GM21619 (cell line): ENCODE results near the gene CYP1A2.
"Not testable (repeated sequence)": the region's sequence is repeated elsewhere in the genome, so short reads cannot be mapped to it uniquely, and the experiment has no call there.

ENCODE experiments used
- ATAC-seq: cut with Tn5 transposase; IDR thresholded peaks from one replicate; pipeline ENCODE4 v1.9.1; 2021; ENCODE audit not compliant: unreplicated experiment

CYP1A2 gene, protein sequence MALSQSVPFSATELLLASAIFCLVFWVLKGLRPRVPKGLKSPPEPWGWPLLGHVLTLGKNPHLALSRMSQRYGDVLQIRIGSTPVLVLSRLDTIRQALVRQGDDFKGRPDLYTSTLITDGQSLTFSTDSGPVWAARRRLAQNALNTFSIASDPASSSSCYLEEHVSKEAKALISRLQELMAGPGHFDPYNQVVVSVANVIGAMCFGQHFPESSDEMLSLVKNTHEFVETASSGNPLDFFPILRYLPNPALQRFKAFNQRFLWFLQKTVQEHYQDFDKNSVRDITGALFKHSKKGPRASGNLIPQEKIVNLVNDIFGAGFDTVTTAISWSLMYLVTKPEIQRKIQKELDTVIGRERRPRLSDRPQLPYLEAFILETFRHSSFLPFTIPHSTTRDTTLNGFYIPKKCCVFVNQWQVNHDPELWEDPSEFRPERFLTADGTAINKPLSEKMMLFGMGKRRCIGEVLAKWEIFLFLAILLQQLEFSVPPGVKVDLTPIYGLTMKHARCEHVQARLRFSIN

DNA sequence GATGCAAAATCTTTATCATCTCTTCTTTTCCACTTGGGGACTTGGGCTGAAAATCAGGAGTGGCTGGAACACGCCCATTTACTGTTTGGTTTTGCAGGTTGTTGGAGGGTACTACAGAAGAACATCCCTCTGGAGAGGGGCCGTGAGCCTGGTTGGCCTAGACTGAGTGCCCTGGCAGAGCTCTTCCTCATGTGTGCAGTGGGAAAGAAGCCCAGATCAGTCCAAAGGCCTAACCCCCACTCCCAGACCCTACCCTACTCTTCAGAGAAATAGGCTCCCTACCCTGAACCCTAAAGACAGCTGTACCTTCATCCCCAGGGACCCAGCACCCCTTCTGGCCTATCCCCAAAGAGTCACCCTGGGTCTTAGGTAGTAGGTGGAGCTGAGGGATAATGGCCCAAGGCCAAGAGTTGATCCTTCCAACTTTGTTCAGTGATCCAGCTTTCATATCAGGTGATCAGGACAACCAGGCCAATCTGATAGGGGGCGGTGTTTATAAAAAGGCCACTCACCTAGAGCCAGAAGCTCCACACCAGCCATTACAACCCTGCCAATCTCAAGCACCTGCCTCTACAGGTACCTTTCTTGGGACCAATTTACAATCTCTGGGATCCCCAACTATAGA lies at the start of gene CYP1A2:
TSS of gene CYP1A2 (plus strand) at position 524 of the 625 bp plus-strand sequence. CDS start 894 bp downstream, outside the sequence.
- no peak for ATAC-seq

DNA sequence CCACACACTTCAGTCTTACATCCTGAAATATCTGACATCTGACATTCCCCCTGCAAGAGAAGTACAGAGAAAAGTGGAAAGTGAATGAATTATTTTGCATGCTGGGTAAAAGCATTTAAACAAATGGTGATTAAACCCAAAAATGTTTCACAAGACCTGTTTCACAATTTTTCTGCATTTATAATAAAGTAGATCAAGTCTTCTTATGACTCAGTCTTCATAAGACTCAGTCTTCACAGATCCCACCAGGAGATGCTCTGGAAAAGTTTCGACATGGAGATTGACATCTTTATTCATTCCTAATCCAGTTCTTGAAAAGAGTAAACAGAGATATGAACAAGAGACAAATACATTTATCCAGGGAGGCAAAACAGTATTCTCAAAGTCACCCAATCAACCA lies 39.6 kb upstream of the CYP1A2 start:
- no peak for ATAC-seq

DNA sequence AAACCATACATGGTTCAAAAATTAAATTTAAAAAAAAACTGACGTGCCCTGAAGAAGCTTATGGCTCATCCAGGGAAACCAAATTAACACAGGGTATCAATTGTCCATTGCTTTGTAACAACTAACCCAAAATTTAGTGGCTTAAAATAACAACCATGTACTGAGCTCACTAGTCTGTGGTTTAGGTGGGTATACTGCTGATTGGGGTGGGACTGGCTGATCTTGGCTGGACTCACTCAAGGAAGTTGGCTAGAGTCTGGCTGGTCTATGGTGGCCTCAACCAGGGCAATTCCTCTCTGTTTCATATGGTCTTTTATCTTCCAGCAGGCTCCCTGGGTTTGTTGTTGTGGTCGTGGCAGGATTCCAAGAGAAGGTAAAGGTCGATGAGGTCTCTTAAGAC lies 38.8 kb upstream of the CYP1A2 start:
- ATAC-seq, result no peak

DNA sequence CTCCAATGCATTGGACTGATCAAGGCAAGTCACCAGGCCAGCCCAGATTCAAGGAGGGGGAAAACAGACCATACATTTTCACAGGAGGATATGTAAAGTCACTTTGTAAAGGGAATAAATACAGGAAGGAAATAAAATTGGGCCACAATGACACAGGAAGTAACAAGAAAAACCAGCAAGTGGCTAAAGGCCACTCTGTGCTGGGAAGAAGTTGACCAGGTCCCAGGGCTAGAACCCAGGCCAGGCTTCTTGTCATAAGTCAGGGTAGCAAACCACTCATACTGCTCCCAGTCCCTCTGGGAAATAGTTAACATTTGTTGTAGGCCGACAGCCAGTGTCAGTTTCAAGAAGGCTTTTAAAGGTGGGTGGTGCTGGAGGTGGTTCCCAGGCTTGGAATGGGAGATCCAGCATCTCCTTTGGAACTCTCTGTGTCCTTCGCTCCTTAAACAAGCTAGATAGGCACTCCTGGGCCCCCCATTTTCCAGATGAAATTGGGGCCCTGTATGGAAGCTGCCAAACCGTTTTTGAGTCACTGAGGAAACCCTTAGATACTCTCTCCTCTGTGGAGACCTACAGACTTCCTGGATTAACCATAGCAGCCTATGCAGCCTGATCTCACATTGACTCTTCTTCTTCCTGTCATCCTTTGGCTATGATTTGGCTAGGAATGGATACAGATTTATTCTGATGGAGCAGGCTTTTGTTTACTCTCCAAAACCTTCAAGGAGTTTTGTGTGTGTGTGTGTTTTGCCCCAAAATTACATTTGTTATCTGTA lies 38.1 kb upstream of the CYP1A2 start:
- ATAC-seq, result no peak

DNA sequence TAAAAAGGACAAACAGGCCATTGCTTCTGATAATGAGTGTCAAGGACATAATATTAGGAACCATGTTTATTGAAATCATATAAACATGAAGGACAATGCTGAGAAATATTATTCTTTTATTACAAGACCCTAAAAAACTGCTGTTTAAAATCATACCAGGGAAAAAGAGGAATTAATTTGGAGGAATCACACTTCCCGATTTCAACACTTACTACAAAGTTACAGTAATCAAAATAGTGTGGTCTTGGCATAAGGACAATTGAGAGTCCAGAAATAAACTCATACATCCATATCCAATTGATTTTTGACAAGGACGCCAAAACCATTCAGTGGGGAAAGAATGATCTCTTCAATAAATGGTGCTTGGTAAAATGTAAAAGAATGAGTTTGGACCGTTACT lies 36.3 kb upstream of the CYP1A2 start:
- ATAC-seq, result no peak

DNA sequence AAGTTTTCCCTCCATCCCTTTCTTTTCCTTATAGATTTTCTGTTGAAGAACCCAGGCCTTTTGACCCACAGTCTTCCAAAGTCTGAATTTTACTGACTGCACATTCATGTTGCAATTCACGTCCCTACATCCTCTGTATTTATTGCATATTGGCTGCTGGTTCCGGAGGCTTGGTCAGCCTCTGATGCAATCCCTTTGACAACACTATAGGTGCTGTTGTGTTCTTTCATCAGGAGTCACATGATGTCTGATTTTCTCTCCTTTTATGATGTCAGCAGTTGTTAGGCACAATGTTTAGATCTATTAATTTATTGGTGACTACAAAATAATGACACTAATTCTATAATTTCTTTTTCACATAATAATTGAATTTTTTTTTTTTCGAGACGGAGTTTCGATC lies 32.0 kb upstream of the CYP1A2 start:
- ATAC-seq, result no peak

DNA sequence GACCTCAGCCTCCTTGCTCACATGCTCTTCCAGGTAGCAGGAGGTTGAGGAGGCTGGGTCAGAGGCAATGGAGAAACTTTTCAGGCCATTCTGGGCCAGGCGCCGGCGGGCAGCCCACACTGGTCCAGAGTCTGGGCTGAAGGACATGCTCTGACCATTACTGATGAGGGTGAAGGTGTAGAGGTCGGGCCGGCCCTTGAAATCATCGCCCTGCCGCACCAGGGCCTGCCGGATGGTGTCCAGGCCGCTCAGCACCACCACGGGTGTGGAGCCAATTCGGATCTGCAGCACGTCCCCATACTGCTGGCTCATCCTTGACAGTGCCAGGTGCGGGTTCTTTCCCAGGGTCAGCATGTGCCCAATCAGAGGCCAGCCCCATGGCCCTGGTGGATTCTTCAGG lies 26.1 kb upstream of the CYP1A2 start:
- ATAC-seq, result no peak

DNA sequence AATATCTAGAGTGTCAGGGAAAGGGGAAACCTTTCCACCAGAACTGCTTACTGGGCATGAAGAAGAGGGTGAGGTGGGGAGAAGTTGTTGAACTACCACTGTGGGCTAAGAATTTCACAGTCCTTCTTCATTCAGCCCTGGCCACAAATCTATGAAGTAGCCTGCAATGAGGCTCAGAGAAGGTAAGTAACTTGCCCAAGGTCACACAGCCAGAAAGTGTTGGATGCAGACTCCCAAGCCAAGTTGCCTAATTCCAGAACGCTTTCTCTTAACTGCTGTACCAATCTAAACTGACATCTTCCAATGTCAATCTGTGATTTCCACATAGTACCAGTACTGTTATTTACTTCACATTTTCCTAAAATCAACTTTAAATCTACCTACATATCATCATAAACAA lies 25.5 kb upstream of the CYP1A2 start:
- no peak for ATAC-seq

DNA sequence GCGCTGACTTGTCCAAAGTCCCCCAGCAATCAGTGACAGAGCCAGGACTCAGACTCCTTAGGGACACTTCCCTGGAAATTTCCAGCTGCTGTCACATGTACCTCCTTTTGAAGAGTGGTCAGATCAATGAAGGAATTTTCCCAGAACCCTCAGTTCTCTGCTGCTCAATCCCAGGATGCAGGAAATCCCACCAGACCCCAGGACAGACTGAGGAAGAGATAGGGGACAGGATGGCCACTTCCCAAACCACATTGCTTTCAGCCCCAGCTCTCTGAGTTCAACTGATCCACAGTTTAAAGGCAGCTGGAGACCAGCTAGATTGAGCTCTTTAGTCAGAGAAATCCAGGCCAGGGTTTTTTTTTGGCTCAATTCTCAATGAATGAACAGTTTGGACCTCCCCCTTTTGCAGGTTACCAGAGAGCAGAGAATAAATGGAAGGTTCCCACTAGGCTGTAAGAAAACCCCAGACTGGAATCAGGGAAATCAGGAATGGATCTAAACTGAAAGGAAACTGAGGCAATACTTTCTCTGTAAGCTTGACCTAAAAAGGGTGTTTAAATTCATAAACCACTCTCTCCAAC lies 24.8 kb upstream of the CYP1A2 start:
- no peak for ATAC-seq

DNA sequence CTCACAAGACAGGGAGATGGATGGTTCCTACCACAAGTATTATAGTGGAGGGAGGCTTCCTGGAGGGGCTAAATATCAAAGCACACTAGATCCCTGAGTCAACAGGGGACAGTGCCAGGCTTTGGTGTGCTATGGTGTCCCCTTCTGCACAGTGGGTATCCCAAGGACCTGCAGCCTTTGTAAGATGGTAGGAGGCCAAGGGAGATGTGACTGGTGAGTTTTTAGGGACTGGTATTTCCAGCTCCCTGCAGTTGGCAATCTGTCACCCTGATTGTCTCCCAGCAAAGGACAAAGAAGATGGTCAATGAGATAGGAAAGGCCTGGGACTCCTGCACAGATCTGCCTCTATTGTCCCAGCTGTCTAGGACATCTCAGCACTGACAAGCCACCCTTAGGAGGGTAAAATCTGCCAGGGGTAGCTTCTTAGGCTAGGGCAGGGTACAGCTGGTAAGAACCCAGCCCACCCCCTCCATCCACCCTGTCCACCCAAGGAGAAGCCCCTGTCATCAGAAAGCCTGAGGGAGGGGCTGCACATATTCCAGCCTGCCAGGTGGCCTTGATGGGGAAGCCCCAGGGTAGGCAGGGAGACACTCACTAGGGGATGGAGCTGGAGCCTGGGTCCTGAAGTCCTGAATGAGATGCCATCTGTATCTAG lies 23.9 kb upstream of the CYP1A2 start:
- no peak for ATAC-seq

DNA sequence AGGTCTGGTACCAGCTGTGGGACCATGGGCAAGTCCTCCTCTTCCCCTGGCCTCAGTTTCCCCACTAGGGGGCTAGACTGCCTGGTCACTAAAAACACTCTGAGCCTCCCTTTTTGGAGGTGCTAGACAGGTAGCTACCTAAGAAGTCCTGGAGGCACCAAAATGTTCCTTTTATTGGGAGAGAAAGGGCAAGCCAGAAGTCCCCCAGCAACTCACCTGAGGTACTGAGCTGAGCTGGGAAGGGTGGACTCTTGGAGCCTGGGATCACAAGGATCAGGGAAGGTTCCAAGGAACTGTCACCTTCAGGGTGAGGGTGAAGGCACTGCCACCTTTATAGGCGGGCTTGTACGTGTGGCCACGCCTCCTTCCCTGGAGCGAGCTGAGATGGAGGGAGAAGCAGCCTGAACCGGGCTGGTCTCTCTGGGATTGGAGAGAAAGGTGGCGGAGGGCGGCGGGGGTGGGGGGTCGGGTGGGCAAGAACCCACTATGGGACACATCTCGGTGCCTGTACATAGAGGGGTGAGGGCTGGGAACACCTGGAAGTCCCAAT lies 23.3 kb upstream of the CYP1A2 start, which contains the start of gene CYP1A1:
TSS of gene CYP1A1 (minus strand) at position 304 of the 550 bp plus-strand sequence. CDS start 2,431 bp downstream, outside the sequence.
- no peak for ATAC-seq

DNA sequence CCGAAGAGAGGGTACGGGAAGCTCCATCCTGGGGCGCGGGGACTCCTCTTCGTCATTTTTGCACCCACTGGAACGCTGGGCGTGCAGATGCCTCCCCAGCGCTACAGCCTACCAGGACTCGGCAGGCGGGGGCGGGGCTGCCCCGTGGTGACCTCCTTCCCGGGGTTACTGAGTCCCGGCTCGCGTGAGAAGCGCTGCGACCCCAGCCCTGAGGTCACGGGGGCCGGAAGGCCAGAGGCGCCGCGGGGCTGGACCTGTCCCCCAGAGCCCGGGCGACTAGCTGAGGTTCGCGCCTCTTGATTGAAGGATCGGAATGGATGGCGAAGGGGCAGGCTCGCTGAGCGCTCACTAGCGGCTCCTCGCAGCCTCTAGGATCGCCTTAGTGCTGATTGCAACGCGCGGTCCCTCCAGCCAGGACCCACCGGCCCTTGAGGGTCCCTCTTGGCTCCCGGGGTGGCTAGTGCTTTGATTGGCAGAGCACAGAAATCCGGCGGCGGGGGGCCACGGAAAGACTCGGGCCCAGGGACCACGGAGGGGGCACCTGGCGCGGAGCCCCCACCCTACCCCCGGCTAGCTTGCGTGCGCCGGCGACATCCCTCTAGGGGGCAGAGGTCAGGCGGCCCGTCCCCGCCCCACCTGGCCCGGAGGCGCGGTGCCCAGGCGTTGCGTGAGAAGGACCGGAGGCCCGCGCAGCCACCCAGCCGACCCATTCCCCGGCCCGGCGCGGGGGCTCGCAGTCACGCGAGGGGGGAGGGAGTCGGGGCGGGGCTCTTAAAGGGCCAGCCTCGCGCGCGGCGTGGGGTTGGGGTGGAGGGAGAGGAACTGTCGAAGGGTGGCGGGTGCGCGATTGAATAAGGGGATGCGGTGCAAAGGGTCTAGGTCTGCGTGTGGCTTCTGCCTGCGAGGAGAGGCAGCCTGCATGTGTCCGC lies 22.5 kb upstream of the CYP1A2 start:
- ATAC-seq, result no peak

DNA sequence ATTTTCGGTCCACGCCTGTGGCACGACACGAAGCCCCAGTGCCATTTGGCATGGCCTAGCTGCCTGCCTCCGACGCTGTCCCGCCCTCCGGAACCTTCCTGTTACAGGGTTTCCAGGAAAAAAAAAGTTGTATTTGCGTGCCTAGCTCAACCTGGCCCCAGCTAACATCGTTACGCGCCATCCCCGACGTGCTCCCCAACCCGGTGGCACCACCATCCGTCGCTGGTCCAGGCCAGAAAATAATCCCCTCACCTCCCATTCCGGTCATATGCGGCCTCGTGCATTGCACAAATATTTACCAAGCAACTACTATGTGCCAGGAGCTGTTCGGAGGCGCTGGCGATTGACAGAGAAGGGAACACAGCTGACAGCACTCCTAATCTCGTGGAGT lies 21.9 kb upstream of the CYP1A2 start:
- no peak for ATAC-seq

DNA sequence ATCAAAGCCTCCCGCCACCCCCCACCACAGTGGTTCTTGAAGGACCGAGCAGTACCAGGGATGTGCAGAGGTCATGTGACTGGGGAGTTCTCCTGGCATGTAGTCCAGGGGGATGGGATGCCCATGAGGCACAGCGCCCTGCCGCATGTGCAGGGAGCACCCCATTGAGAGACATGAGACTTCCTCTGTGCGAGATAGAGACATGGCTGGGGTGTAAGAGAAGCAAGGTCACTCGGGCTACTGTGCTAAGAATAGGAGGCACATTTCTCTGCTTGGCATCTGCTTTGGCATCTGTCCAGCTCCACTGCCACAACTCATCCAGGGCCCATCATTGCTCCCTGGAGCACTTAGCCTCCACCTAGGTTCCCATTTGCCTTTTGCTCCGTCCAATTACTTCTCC lies 20.9 kb upstream of the CYP1A2 start:
- ATAC-seq, result no peak

DNA sequence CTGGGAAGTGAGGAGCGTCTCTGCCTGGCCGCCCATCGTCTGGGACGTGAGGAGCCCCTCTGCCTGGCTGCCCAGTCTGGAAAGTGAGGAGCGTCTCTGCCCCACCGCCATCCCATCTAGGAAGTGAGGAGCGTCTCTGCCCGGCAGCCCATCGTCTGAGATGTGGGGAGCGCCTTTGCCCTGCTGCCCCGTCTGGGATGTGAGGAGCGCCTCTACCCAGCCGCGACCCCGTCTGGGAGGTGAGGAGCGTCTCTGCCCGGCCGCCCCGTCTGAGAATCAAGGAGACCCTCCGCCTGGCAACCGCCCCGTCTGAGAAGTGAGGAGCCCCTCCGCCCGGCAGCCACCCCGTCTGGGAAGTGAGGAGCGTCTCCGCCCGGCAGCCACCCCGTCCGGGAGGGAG lies 19.9 kb upstream of the CYP1A2 start:
- ATAC-seq, result not testable (repeated sequence)

DNA sequence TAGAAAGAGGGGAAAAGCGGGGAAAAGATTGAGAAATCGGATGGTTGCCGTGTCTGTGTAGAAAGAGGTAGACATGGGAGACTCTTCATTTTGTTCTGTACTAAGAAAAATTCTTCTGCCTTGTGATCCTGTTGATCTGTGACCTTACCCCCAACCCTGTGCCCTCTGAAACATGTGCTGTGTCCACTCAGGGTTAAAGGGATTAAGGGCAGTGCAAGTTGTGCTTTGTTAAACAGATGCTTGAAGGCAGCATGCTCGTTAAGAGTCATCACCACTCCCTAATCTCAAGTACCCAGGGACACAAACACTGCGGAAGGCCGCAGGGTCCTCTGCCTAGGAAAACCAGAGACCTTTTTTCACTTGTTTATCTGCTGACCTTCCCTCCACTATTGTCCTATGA lies 19.3 kb upstream of the CYP1A2 start:
- not testable (repeated sequence) for ATAC-seq

DNA sequence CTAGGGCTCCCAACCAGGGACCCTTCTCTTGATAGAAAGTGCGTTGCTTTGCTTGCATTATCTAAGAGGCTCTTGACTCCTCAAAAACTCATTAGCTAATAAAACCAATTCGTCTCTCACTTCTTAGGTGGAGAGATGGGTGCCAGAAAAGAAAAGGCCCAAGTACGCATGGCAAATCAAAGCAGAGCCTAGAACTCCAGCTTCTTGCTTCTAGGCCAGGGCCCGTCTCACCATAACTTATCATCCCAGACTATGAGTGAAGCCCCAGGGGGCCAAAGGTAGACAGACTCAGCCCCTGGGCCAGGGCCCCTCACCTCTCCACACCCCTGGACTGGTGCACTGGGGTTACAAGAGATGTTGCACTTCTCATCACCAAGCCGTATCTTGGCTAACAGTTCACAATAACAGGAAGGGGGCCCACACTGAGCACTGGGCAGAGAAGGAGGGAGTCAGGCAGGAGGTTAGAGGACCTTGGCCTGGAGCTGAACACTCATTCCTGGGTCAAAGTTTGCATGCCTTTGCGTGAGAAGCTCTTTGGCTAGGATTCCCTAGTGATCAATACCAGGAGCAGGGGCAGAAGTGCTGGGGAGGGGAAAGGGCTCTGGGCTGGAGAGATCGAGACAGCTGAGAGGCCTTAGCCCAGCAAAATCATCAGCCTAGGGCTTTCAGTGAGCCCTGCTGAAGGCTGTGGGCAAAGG lies 17.9 kb upstream of the CYP1A2 start:
- ATAC-seq, result no peak

DNA sequence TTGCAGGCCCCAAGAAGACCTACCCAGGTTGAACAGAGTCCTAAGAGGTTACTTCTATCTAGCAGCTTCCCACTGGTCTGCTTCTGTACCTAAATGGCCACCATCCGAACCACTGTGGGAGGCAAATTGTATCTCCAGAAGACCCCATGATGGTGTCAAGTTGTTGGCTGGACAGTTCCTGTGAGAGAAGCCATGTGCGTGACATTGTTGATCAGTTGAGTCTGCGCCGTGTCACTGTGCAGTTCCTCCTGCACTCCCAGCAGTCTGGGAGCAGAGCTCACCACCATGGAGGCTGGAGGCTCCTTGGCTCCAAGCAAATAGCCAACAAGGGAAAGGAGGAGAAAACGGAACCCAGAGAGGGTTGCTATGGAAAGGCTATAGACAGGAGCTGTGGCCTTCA lies 15.8 kb upstream of the CYP1A2 start:
- no peak for ATAC-seq

DNA sequence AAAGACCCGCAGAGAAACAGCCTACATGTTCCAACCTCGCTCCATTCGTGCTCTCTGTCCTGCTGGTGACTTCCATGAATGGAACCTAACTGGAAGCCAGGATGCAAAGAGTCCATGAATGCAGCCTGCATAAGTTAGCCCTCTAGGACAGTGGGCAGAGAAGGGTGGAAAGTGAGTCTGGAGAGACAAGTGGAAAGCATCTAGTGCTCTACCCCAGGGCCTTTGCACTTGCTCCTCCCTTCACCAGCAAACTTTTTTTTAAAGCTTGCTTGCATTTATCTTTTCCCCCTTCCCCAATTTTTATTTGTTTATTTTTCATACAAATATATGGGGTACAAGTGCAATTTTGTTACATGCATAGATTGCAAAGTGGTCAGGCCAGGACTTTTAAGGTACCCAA lies 15.4 kb upstream of the CYP1A2 start:
- no peak for ATAC-seq
